OCI-LY7 (cell line): ENCODE results near the gene BRSK2.

Experiments used
- CTCF ChIP-seq: fragments of 200-600 bp; sonication (generic); conservative IDR thresholded peaks from 2 replicates; pipeline ENCODE4 v1.5.1; 2014; ENCODE audit warnings: mild to moderate bottlenecking, antibody characterized with exemption, low read length, moderate library complexity, mixed read lengths
- EZH2phosphoT487 ChIP-seq: fragments of 200-600 bp; sonication (generic); IDR thresholded peaks from 2 replicates; pipeline ENCODE4 v1.6.1; 2018; ENCODE audit warnings: low read depth, borderline replicate concordance, mild to moderate bottlenecking, mixed run types, antibody characterized with exemption, low read length, moderate library complexity, mixed read lengths

DNA sequence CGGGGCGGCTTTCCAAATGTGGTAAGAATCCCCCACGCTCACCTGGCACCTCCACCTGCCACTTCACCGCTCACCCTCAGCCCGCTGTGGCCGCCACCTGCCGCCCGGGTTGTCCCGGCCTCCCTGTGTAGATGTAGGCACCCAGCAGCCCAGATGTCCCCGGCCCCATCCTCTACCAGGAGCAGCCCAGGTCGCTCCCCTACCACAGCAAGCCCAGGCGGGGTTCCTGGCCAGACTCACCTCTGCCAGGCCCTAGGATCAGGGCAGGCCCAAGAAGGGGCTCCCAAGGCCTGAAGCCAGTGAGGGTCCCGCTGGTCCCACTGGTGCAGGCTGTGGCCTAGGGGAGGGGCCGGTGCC, 69.5 kb downstream of the BRSK2 start:
- TF ChIP-seq CTCF (no peak), EZH2phosphoT487 (no peak)
